Caco-2 (cell line): ENCODE data around the gene HPS4. TPM values are rescaled to one million over a fixed set of nuclear protein-coding genes. Genes with fewer than 3 reads are reported as not detected.

Source experiments
- BruUV-seq: library from RNA; stranded (reverse); fragments of 400-500 nt; replicated peaks from 2 replicates; lab custom pipeline; 2021; lab: Mats Ljungman, UMichigan
- CTCF ChIA-PET: fragments of 300-600 bp; sonication (Branson Sonifier 250); formaldehyde crosslinking; loops from one replicate; lab custom pipeline; 2022; ENCODE audit warnings: antibody characterized with exemption; lab: Charles Lee
- POLR2A ChIA-PET: fragments of 300-600 bp; sonication (Branson Sonifier 250); formaldehyde crosslinking; loops from one replicate; lab custom pipeline; 2022; ENCODE audit warnings: antibody characterized with exemption; lab: Charles Lee
- DNase-seq, 2 experiments: peaks; one replicate each; pipeline versions ENCODE4 v3.0.0 to v3.0.0-alpha.2; 2020 to 2022
- H3K27me3 ChIP-seq: replicated peaks from 2 replicates; pipeline ENCODE4 v1.6.0; 2011; ENCODE audit warnings: low read length; ENCODE audit not compliant: control insufficient read depth, insufficient read depth
- H3K36me3 ChIP-seq: 2 replicates; pipeline ENCODE4 v1.5.1; 2011; ENCODE audit warnings: low read length; ENCODE audit not compliant: control insufficient read depth, insufficient read depth
- H3K4me1 ChIP-seq: fragments of 250-450 bp; sonication (Bioruptor Pico); 2 replicates; pipeline ENCODE4 v1.5.1; 2020; ENCODE audit warnings: mild to moderate bottlenecking
- H3K4me3 ChIP-seq: 2 replicates; pipeline ENCODE4 v1.5.1; 2011; ENCODE audit warnings: low read depth, mild to moderate bottlenecking, control low read depth, low read length
- H3K9me3 ChIP-seq: fragments of 250-450 bp; sonication (Bioruptor Pico); 2 replicates; pipeline ENCODE4 v1.5.1; 2020; ENCODE audit warnings: mild to moderate bottlenecking, moderate library complexity
- H3K27ac Mint-ChIP-seq: one replicate; pipeline ENCODE4 v1.8.0; 2022; ENCODE audit warnings: mixed read lengths; ENCODE audit not compliant: unreplicated experiment
- H3K27me3 Mint-ChIP-seq: one replicate; pipeline ENCODE4 v1.8.0; 2022; ENCODE audit warnings: mixed read lengths; ENCODE audit not compliant: insufficient read depth, unreplicated experiment
- H3K36me3 Mint-ChIP-seq: one replicate; pipeline ENCODE4 v1.8.0; 2022; ENCODE audit warnings: mild to moderate bottlenecking, mixed read lengths; ENCODE audit not compliant: insufficient read depth, unreplicated experiment
- H3K4me1 Mint-ChIP-seq: one replicate; pipeline ENCODE4 v1.8.0; 2022; ENCODE audit warnings: low read depth, mixed read lengths; ENCODE audit not compliant: unreplicated experiment
- H3K4me3 Mint-ChIP-seq: one replicate; pipeline ENCODE4 v1.8.0; 2022; ENCODE audit warnings: mild to moderate bottlenecking, moderate library complexity, mixed read lengths; ENCODE audit not compliant: unreplicated experiment
- H3K9me3 Mint-ChIP-seq: one replicate; pipeline ENCODE4 v1.8.0; 2022; ENCODE audit warnings: mixed read lengths; ENCODE audit not compliant: unreplicated experiment
- intact Hi-C: fragments of 100-400 bp; cut with micrococcal nuclease; formaldehyde crosslinking; loops from one replicate; pipeline ENCODE4 v1.10.0; 2022; ENCODE audit not compliant: unreplicated experiment
- total RNA-seq: library from RNA; stranded (reverse); gene quantifications from 2 replicates; pipeline ENCODE4 v1.2.3, GENCODE V29; 2022
- TF ChIP-seq, protein P1 (sequence below), 2 experiments: fragments of 200-600 bp in 1 of 2; IDR thresholded peaks; 1 replicate in 1 of 2; 2 replicates in 1 of 2; pipeline versions ENCODE4 v1.5.1 to v1.8.0; 2011 to 2022; ENCODE audit warnings: antibody characterized with exemption in 1 of 2, control low read depth in 1 of 2, inconsistent platforms in 1 of 2, low read depth in 1 of 2, low read length in 1 of 2, mild to moderate bottlenecking in 1 of 2, moderate library complexity in 1 of 2; ENCODE audit not compliant: insufficient read depth in 1 of 2, severe bottlenecking in 1 of 2, unreplicated experiment in 1 of 2

The HPS4 gene
- total RNA-seq, 1 experiment from 2014 or later, result 35.1 TPM

DNA sequence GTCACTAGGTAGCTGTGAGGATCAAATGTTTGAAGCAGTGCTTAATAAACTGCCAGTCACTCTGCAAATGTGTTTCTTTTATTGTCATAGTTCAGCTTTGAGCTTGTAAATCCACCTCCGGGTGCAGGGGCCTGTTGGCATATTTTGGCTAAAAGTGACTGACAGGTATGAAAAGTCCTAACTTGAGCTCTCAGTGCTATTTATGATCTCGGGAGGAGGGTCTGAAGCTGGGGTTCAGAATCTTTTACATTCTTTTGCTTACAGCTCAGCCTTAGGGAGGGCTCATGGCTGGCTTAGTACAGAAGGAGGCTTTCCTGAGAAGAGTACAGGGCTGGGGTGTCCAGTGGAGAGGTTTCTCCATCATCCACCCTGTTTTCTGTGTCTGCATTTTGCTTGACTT, 53.0 kb downstream of the HPS4 start:
- H3K4me1 Mint-ChIP-seq, result peaks cover 9% of the 10 kb centered on the region
- no peaks in the 10 kb centered on the region for H3K9me3 Mint-ChIP-seq
- Histone ChIP-seq H3K27me3 (no peaks in the 10 kb centered on the region), H3K9me3 (no peaks in the 10 kb centered on the region), H3K4me3 (no peak overlapping the region), H3K4me1 (0 out of 2 replicates have a peak, but pooled peaks cover 3% of the 10 kb centered on the region), H3K36me3 (no peaks in the 10 kb centered on the region)
- intact Hi-C loops, result no loop called here
- no TSS peak for BruUV-seq
- no peak overlapping the region for H3K27ac Mint-ChIP-seq
- TF ChIP-seq, protein P1, sequence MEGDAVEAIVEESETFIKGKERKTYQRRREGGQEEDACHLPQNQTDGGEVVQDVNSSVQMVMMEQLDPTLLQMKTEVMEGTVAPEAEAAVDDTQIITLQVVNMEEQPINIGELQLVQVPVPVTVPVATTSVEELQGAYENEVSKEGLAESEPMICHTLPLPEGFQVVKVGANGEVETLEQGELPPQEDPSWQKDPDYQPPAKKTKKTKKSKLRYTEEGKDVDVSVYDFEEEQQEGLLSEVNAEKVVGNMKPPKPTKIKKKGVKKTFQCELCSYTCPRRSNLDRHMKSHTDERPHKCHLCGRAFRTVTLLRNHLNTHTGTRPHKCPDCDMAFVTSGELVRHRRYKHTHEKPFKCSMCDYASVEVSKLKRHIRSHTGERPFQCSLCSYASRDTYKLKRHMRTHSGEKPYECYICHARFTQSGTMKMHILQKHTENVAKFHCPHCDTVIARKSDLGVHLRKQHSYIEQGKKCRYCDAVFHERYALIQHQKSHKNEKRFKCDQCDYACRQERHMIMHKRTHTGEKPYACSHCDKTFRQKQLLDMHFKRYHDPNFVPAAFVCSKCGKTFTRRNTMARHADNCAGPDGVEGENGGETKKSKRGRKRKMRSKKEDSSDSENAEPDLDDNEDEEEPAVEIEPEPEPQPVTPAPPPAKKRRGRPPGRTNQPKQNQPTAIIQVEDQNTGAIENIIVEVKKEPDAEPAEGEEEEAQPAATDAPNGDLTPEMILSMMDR (IDR thresholded peaks at IDR 0.05; ENCODE audit: insufficient read depth in 1 of 2, low read depth in 1 of 2, low read length in 1 of 2, severe bottlenecking in 1 of 2, unreplicated experiment in 1 of 2), result no peak
- CTCF ChIA-PET, result no interaction called here
- H3K4me3 Mint-ChIP-seq, result peak overlapping the region; percentile 94
- no peak for DNase-seq
- H3K27me3 Mint-ChIP-seq, result peaks cover 32% of the 10 kb centered on the region
- POLR2A ChIA-PET, result no interaction called here
- peaks cover 6% of the 10 kb centered on the region for H3K36me3 Mint-ChIP-seq

DNA sequence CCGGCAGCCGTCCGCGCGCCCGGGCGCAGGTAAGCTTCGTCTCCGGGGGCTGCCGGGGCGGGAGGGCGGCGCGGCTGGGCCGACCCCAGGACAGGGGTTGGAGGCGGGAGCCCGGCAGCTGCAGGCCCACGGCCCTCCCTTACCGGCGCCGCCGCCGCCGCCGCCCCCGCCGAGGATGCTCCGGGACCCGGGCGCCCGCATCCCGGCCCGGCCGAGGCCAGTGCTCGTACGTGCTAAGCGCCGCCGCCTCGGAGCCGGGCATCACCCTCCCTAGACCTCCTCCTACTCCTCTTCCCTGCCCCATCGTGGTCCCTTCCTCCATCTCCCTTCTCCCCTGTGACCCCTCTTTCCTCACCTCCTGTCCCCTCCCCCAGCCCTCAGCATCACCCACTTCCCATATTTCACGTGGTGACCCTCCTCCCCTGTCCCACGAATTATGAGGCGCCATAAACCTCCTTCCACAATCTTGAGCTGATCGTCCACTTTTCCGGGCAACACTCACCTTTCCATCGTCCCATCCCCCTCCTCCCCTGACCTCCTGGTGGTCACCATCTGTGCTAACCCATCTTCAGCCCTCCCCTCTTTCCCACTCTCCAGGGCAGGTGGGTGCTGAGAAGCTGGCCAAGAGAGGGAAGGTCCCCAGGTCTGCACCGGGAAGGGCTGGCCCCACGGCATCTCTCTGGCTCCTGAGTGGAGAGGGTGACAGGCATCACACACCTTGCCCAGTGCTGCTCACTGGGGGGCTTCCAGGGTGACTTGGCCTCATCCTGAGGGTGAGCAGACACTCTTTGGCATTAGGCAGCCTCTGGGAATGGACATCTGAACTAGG, 53.9 kb downstream of the HPS4 start:
- Mint-ChIP-seq H3K27ac (no peak overlapping the region), H3K9me3 (no peaks in the 10 kb centered on the region), H3K27me3 (peaks cover 28% of the 10 kb centered on the region), H3K4me1 (peaks cover 9% of the 10 kb centered on the region), H3K4me3 (peak overlapping the region; percentile 94), H3K36me3 (peaks cover 6% of the 10 kb centered on the region)
- ChIA-PET POLR2A (no interaction called here), CTCF (interaction anchor here (0.6 kb wide), 2 partner anchors 65 to 169 kb away, joined by 3 to 6 read pairs; no protein-coding TSS in a partner anchor)
- no peak for DNase-seq
- intact Hi-C loops, result no loop called here
- TF ChIP-seq, protein P1 (IDR thresholded peaks at IDR 0.05; ENCODE audit: insufficient read depth in 1 of 2, low read depth in 1 of 2, low read length in 1 of 2, severe bottlenecking in 1 of 2, unreplicated experiment in 1 of 2), result no peak
- no peaks in the 10 kb centered on the region for H3K9me3 ChIP-seq
- H3K4me1 ChIP-seq, result 0 out of 2 replicates have a peak, but pooled peaks cover 3% of the 10 kb centered on the region
- H3K27me3 ChIP-seq, result no peaks in the 10 kb centered on the region
- no TSS peak for BruUV-seq
- no peaks in the 10 kb centered on the region for H3K36me3 ChIP-seq
- peak overlapping the region; percentile 51 for H3K4me3 ChIP-seq

DNA sequence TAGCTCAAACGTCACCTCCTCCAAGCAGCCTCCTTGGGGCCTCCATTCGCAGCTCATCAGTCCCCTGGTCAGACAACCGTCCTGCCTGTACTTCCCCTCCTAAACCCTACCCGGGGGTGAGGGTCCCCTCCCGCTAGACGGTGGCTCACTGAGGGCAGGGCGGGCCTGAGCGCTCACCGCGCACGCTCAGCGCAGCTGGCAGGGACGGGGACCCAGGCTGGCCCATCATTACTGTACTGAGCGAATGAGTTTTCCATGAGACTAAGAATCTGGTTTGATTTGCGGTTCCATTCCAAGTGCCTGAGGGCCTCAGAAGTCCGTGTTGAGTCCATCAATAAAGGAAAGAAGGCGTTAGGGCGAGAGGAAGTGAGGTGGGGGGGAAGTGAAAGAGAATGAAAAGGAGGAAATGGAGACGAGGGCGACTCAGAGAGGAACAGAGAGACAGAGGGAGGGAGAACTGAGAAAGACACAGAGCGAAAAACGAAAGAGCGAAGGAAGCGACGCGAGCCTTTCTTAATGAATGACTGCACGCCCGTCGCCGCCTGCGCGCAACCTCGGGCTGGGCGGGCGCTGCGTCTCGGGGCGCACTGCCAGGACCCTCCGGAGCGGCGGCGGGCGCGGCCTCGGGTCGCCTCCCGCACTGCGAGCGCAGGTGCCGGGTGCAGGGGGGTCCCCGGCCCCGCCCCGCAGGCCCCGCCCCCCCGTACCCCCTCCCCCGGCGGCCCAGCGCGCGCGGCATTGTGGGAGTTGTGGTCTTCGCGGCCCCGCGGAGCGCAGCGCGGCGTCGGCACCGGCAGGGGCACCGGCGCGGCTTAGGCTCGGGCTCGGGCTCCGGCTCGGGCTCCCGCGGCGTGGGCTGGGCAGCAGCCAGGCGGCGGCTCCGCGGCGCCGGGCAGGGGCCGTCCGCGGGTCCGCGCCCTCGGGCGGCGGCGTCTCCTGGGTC, 54.8 kb downstream of the HPS4 start, which contains the start of gene ASPHD2:
Gene ASPHD2, plus strand, starts transcription at position 746 of the 943 bp plus-strand sequence. CDS start 4,356 bp downstream, outside the sequence.
- peaks cover 9% of the 10 kb centered on the region for H3K4me1 Mint-ChIP-seq
- Histone ChIP-seq H3K9me3 (no peaks in the 10 kb centered on the region), H3K36me3 (no peaks in the 10 kb centered on the region), H3K4me3 (peak within 1 kb of the TSS; percentile 51), H3K27me3 (no peaks in the 10 kb centered on the region), H3K4me1 (0 out of 2 replicates have a peak, but pooled peaks cover 3% of the 10 kb centered on the region)
- TF ChIP-seq, protein P1 (IDR thresholded peaks at IDR 0.05; ENCODE audit: insufficient read depth in 1 of 2, low read depth in 1 of 2, low read length in 1 of 2, severe bottlenecking in 1 of 2, unreplicated experiment in 1 of 2), result no peak
- no peak within 1 kb of the TSS for H3K27ac Mint-ChIP-seq
- peak in 1 of 2 experiments; percentile 53 for DNase-seq
- no peaks in the 10 kb centered on the region for H3K9me3 Mint-ChIP-seq
- H3K36me3 Mint-ChIP-seq, result peaks cover 6% of the 10 kb centered on the region
- POLR2A ChIA-PET, result no interaction called here
- H3K4me3 Mint-ChIP-seq, result peak within 1 kb of the TSS; percentile 94
- intact Hi-C loops, result no loop called here
- H3K27me3 Mint-ChIP-seq, result peaks cover 27% of the 10 kb centered on the region
- BruUV-seq, result no TSS peak
- CTCF ChIA-PET, result interaction anchor here (0.6 kb wide), 2 partner anchors 65 to 169 kb away, joined by 3 to 6 read pairs; no protein-coding TSS in a partner anchor
